HG03066 (cell line): ENCODE data around the gene COL23A1.

Experiments
- ATAC-seq: cut with Tn5 transposase; IDR thresholded peaks from one replicate; pipeline ENCODE4 v1.9.1; 2021; ENCODE audit warnings: low read depth; ENCODE audit not compliant: unreplicated experiment

The COL23A1 gene

GRCh38 chr5:178335302-178336030 is 254.7 kb downstream of the COL23A1 start:
- no peak for ATAC-seq

- no peak for ATAC-seq
These were observed 255.3 kb downstream of the COL23A1 start for GRCh38 chr5:178334861-178335260.

- no peak for ATAC-seq
These were observed 256.2 kb downstream of the COL23A1 start for GRCh38 chr5:178333821-178334481.

- ATAC-seq, result no peak
These were observed 258.0 kb downstream of the COL23A1 start for GRCh38 chr5:178332210-178332641.

GRCh38 chr5:178331491-178331996 is 258.6 kb downstream of the COL23A1 start:
- ATAC-seq, result no peak

GRCh38 chr5:178330791-178331404 is 259.3 kb downstream of the COL23A1 start:
- no peak for ATAC-seq

GRCh38 chr5:178328826-178329730 is 261.1 kb downstream of the COL23A1 start:
- no peak for ATAC-seq

GRCh38 chr5:178327931-178328711 is 262.1 kb downstream of the COL23A1 start:
- no peak for ATAC-seq

GRCh38 chr5:178327446-178327845 is 262.7 kb downstream of the COL23A1 start:
- ATAC-seq, result no peak

- ATAC-seq, result no peak
These were observed 263.8 kb downstream of the COL23A1 start for GRCh38 chr5:178326374-178326715.

- ATAC-seq, result no peak
These were observed 264.4 kb downstream of the COL23A1 start for GRCh38 chr5:178325679-178326373.

GRCh38 chr5:178325311-178325678 is 264.9 kb downstream of the COL23A1 start:
- no peak for ATAC-seq

GRCh38 chr5:178324481-178325310 is 265.5 kb downstream of the COL23A1 start:
- ATAC-seq, result peak; percentile 55

- ATAC-seq, result peak; percentile 57
These were observed 266.2 kb downstream of the COL23A1 start for GRCh38 chr5:178323961-178324360.

GRCh38 chr5:178323541-178323865 is 266.7 kb downstream of the COL23A1 start:
- peak; percentile 20 for ATAC-seq

GRCh38 chr5:178322736-178323540 is 267.3 kb downstream of the COL23A1 start:
- ATAC-seq, result no peak

GRCh38 chr5:178320281-178320855 is 269.8 kb downstream of the COL23A1 start:
- ATAC-seq, result no peak
